ENCODE results near the gene CAMTA1. TPM values are rescaled to one million over a fixed set of nuclear protein-coding genes. Genes with fewer than 3 reads are reported as not detected.
"Not testable (repeated sequence)": the region's sequence is repeated elsewhere in the genome, so short reads cannot be mapped to it uniquely, and the experiment has no call there.

Gene CAMTA1
- polyA plus RNA-seq (2013, experiment 1 of 2), result 107 TPM
- polyA plus RNA-seq (2013, experiment 2 of 2), result 134 TPM

- H3K4me1 ChIP-seq (ENCODE audit: insufficient read depth, low read length), result peaks cover 28% of the 10 kb centered on the region
- 1% methylated on average over 67 of the region's 69 CpGs for WGBS
- H3K36me3 ChIP-seq (ENCODE audit: insufficient read depth, low read length), result peaks cover 5% of the 10 kb centered on the region; the same call in 1 of the 2 replicates
- no peaks in the 10 kb centered on the region for H3K9me3 ChIP-seq (ENCODE audit: insufficient read depth, low read depth, low read length)
- H3K4me3 ChIP-seq (ENCODE audit: low read length), result peak within 1 kb of the TSS; percentile 90
- peak within 1 kb of the TSS; percentile 97 for H3K9ac ChIP-seq (ENCODE audit: low read depth, low read length)
- no peaks in the 10 kb centered on the region for H3K27me3 ChIP-seq (ENCODE audit: insufficient read depth, low read length)
- peak within 1 kb of the TSS; percentile 99 for H3K27ac ChIP-seq (ENCODE audit: low read depth, low read length)
These were observed at the start of gene CAMTA1 for GRCh38 chr1:6785318-6785727. CAMTA1 (plus strand) TSS chr1:6785454; CDS start chr1:6785531, 77 bp downstream.

GRCh38 chr1:6738987-6739676 lies 46.1 kb upstream of the CAMTA1 start:
- no peaks in the 10 kb centered on the region for H3K9me3 ChIP-seq (ENCODE audit: insufficient read depth, low read depth, low read length)
- 0 out of 2 replicates have a peak, but pooled peaks cover 3% of the 10 kb centered on the region for H3K4me1 ChIP-seq (ENCODE audit: insufficient read depth, low read length)
- H3K4me3 ChIP-seq (ENCODE audit: low read length), result no peak overlapping the region
- H3K9ac ChIP-seq (ENCODE audit: low read depth, low read length), result no peak overlapping the region
- H3K36me3 ChIP-seq (ENCODE audit: insufficient read depth, low read length), result no peaks in the 10 kb centered on the region
- 90% methylated on average over 30 of the region's 30 CpGs for WGBS
- no peak overlapping the region for H3K27ac ChIP-seq (ENCODE audit: low read depth, low read length)
- H3K27me3 ChIP-seq (ENCODE audit: insufficient read depth, low read length), result no peaks in the 10 kb centered on the region

- WGBS, result 86% methylated on average over 7 of the region's 7 CpGs
- not testable (repeated sequence) for H3K9me3 ChIP-seq (ENCODE audit: insufficient read depth, low read depth, low read length); H3K4me1 ChIP-seq (ENCODE audit: insufficient read depth, low read length); H3K27me3 ChIP-seq (ENCODE audit: insufficient read depth, low read length); H3K36me3 ChIP-seq (ENCODE audit: insufficient read depth, low read length); H3K27ac ChIP-seq (ENCODE audit: low read depth, low read length); H3K4me3 ChIP-seq (ENCODE audit: low read length); H3K9ac ChIP-seq (ENCODE audit: low read depth, low read length)
These were observed 42.5 kb upstream of the CAMTA1 start for GRCh38 chr1:6742676-6743188.

GRCh38 chr1:6743189-6744101 lies 41.8 kb upstream of the CAMTA1 start:
- H3K27ac ChIP-seq (ENCODE audit: low read depth, low read length), result no peak overlapping the region
- H3K9me3 ChIP-seq (ENCODE audit: insufficient read depth, low read depth, low read length), result no peaks in the 10 kb centered on the region
- H3K36me3 ChIP-seq (ENCODE audit: insufficient read depth, low read length), result no peaks in the 10 kb centered on the region
- no peak overlapping the region for H3K9ac ChIP-seq (ENCODE audit: low read depth, low read length)
- WGBS, result 88% methylated on average over 20 of the region's 20 CpGs
- no peaks in the 10 kb centered on the region for H3K4me1 ChIP-seq (ENCODE audit: insufficient read depth, low read length)
- no peaks in the 10 kb centered on the region for H3K27me3 ChIP-seq (ENCODE audit: insufficient read depth, low read length)
- H3K4me3 ChIP-seq (ENCODE audit: low read length), result no peak overlapping the region

- no peak overlapping the region for H3K4me3 ChIP-seq (ENCODE audit: low read length)
- H3K27me3 ChIP-seq (ENCODE audit: insufficient read depth, low read length), result no peaks in the 10 kb centered on the region
- no peaks in the 10 kb centered on the region for H3K9me3 ChIP-seq (ENCODE audit: insufficient read depth, low read depth, low read length)
- no peaks in the 10 kb centered on the region for H3K4me1 ChIP-seq (ENCODE audit: insufficient read depth, low read length)
- WGBS, result 96% methylated on average over 5 of the region's 5 CpGs
- H3K36me3 ChIP-seq (ENCODE audit: insufficient read depth, low read length), result no peaks in the 10 kb centered on the region
- H3K9ac ChIP-seq (ENCODE audit: low read depth, low read length), result no peak overlapping the region
- no peak overlapping the region for H3K27ac ChIP-seq (ENCODE audit: low read depth, low read length)
These were observed 40.2 kb upstream of the CAMTA1 start for GRCh38 chr1:6745073-6745472.

- WGBS, result 100% methylated on average over 1 of the region's 2 CpGs
- Histone ChIP-seq H3K9me3 (ENCODE audit: insufficient read depth, low read depth, low read length) (no peaks in the 10 kb centered on the region), H3K36me3 (ENCODE audit: insufficient read depth, low read length) (no peaks in the 10 kb centered on the region), H3K27me3 (ENCODE audit: insufficient read depth, low read length) (no peaks in the 10 kb centered on the region), H3K4me3 (ENCODE audit: low read length) (no peak overlapping the region), H3K27ac (ENCODE audit: low read depth, low read length) (no peak overlapping the region), H3K9ac (ENCODE audit: low read depth, low read length) (no peak overlapping the region), H3K4me1 (ENCODE audit: insufficient read depth, low read length) (no peaks in the 10 kb centered on the region; the same call in 1 of the 2 replicates)
These were observed 37.6 kb upstream of the CAMTA1 start for GRCh38 chr1:6747674-6748073.

- WGBS, result 91% methylated on average over 4 of the region's 4 CpGs
- Histone ChIP-seq H3K9ac (ENCODE audit: low read depth, low read length) (no peak overlapping the region), H3K27ac (ENCODE audit: low read depth, low read length) (no peak overlapping the region), H3K27me3 (ENCODE audit: insufficient read depth, low read length) (no peaks in the 10 kb centered on the region), H3K36me3 (ENCODE audit: insufficient read depth, low read length) (no peaks in the 10 kb centered on the region), H3K4me1 (ENCODE audit: insufficient read depth, low read length) (no peaks in the 10 kb centered on the region; the same call in 1 of the 2 replicates), H3K4me3 (ENCODE audit: low read length) (no peak overlapping the region), H3K9me3 (ENCODE audit: insufficient read depth, low read depth, low read length) (no peaks in the 10 kb centered on the region)
These were observed 34.8 kb upstream of the CAMTA1 start for GRCh38 chr1:6750490-6750889.

GRCh38 chr1:6753320-6754140 lies 31.7 kb upstream of the CAMTA1 start:
- 91% methylated on average over 10 of the region's 10 CpGs for WGBS
- Histone ChIP-seq H3K27ac (ENCODE audit: low read depth, low read length) (no peak overlapping the region), H3K27me3 (ENCODE audit: insufficient read depth, low read length) (no peaks in the 10 kb centered on the region), H3K9ac (ENCODE audit: low read depth, low read length) (no peak overlapping the region), H3K36me3 (ENCODE audit: insufficient read depth, low read length) (no peaks in the 10 kb centered on the region), H3K4me1 (ENCODE audit: insufficient read depth, low read length) (no peaks in the 10 kb centered on the region; the same call in 1 of the 2 replicates), H3K4me3 (ENCODE audit: low read length) (no peak overlapping the region), H3K9me3 (ENCODE audit: insufficient read depth, low read depth, low read length) (no peaks in the 10 kb centered on the region)

- no peak overlapping the region for H3K27ac ChIP-seq (ENCODE audit: low read depth, low read length)
- no peaks in the 10 kb centered on the region for H3K36me3 ChIP-seq (ENCODE audit: insufficient read depth, low read length)
- H3K9ac ChIP-seq (ENCODE audit: low read depth, low read length), result no peak overlapping the region
- H3K27me3 ChIP-seq (ENCODE audit: insufficient read depth, low read length), result no peaks in the 10 kb centered on the region
- no peak overlapping the region for H3K4me3 ChIP-seq (ENCODE audit: low read length)
- H3K4me1 ChIP-seq (ENCODE audit: insufficient read depth, low read length), result no peaks in the 10 kb centered on the region; the same call in 1 of the 2 replicates
- WGBS, result 72% methylated on average over 1 of the region's 1 CpG
- H3K9me3 ChIP-seq (ENCODE audit: insufficient read depth, low read depth, low read length), result no peaks in the 10 kb centered on the region
These were observed 28.8 kb upstream of the CAMTA1 start for GRCh38 chr1:6756457-6756856.

GRCh38 chr1:6757719-6758435 lies 27.4 kb upstream of the CAMTA1 start:
- WGBS, result 91% methylated on average over 25 of the region's 25 CpGs
- Histone ChIP-seq H3K36me3 (ENCODE audit: insufficient read depth, low read length) (no peaks in the 10 kb centered on the region), H3K9ac (ENCODE audit: low read depth, low read length) (no peak overlapping the region), H3K27ac (ENCODE audit: low read depth, low read length) (no peak overlapping the region), H3K4me3 (ENCODE audit: low read length) (no peak overlapping the region), H3K27me3 (ENCODE audit: insufficient read depth, low read length) (no peaks in the 10 kb centered on the region), H3K9me3 (ENCODE audit: insufficient read depth, low read depth, low read length) (no peaks in the 10 kb centered on the region), H3K4me1 (ENCODE audit: insufficient read depth, low read length) (no peaks in the 10 kb centered on the region)
